ENCODE data around the gene STEAP1B.
"Not testable (repeated sequence)": the region's sequence is repeated elsewhere in the genome, so short reads cannot be mapped to it uniquely, and the experiment has no call there.

Gene STEAP1B

GRCh38 chr7:22435720-22436119 lies 64.3 kb downstream of the STEAP1B start:
- H2AFZ ChIP-seq (ENCODE audit: low read depth, low read length, severe bottlenecking), result no peak overlapping the region
- no peak overlapping the region for H3K27ac ChIP-seq (ENCODE audit: low read depth, low read length)
- no peak overlapping the region for H3K4me2 ChIP-seq (ENCODE audit: low read depth, low read length, poor library complexity, severe bottlenecking)

GRCh38 chr7:22435105-22435504 lies 64.9 kb downstream of the STEAP1B start:
- Histone ChIP-seq H2AFZ (ENCODE audit: low read depth, low read length, severe bottlenecking) (no peak overlapping the region), H3K4me2 (ENCODE audit: low read depth, low read length, poor library complexity, severe bottlenecking) (no peak overlapping the region), H3K4me3 (ENCODE audit: insufficient read depth, low read length, poor library complexity, severe bottlenecking) (no peak overlapping the region), H3K27ac (ENCODE audit: low read depth, low read length) (no peak overlapping the region), H3K79me2 (ENCODE audit: insufficient read depth, low read length) (no peaks in the 10 kb centered on the region), H3F3A (ENCODE audit: insufficient read depth) (no peaks in the 10 kb centered on the region), H4K20me1 (ENCODE audit: low read depth, low read length) (no peaks in the 10 kb centered on the region), H3K9me3 (ENCODE audit: insufficient read depth, low read length) (no peaks in the 10 kb centered on the region), H3K27me3 (ENCODE audit: low read length) (no peaks in the 10 kb centered on the region), H3K9me2 (replicated peaks; ENCODE audit: insufficient read depth, low read length) (no peaks in the 10 kb centered on the region), H3K9ac (ENCODE audit: low read length) (no peak overlapping the region), H3K36me3 (ENCODE audit: low read length) (no peaks in the 10 kb centered on the region)
- no peak for TF ChIP-seq CTCF (IDR thresholded peaks at IDR 0.05; ENCODE audit: insufficient read depth, low read length, poor library complexity, severe bottlenecking)

More at GRCh38 chr7:22435720-22436119, 64.3 kb downstream of the STEAP1B start:
- TF ChIP-seq EZH2phosphoT487 (conservative IDR thresholded peaks at IDR 0.05; ENCODE audit: low read length) (no peak), CTCF (IDR thresholded peaks at IDR 0.05; ENCODE audit: insufficient read depth, low read length, poor library complexity, severe bottlenecking) (no peak)
- Histone ChIP-seq H3K79me2 (ENCODE audit: insufficient read depth, low read length) (no peaks in the 10 kb centered on the region), H3K9me2 (replicated peaks; ENCODE audit: insufficient read depth, low read length) (no peaks in the 10 kb centered on the region), H4K20me1 (ENCODE audit: low read depth, low read length) (no peaks in the 10 kb centered on the region), H3K9ac (ENCODE audit: low read length) (no peak overlapping the region), H3K27me3 (ENCODE audit: low read length) (no peaks in the 10 kb centered on the region), H3F3A (ENCODE audit: insufficient read depth) (no peaks in the 10 kb centered on the region), H3K4me3 (ENCODE audit: insufficient read depth, low read length, poor library complexity, severe bottlenecking) (no peak overlapping the region), H3K36me3 (ENCODE audit: low read length) (no peaks in the 10 kb centered on the region), H3K9me3 (ENCODE audit: insufficient read depth, low read length) (no peaks in the 10 kb centered on the region)

- Histone ChIP-seq H3K4me2 (ENCODE audit: low read depth, low read length, poor library complexity, severe bottlenecking) (no peak overlapping the region), H3K79me2 (ENCODE audit: insufficient read depth, low read length) (no peaks in the 10 kb centered on the region), H3K27ac (ENCODE audit: low read depth, low read length) (no peak overlapping the region), H3K9me3 (ENCODE audit: insufficient read depth, low read length) (no peaks in the 10 kb centered on the region), H2AFZ (ENCODE audit: low read depth, low read length, severe bottlenecking) (no peak overlapping the region), H3K4me3 (ENCODE audit: insufficient read depth, low read length, poor library complexity, severe bottlenecking) (no peak overlapping the region), H3K9me2 (replicated peaks; ENCODE audit: insufficient read depth, low read length) (no peaks in the 10 kb centered on the region), H3K36me3 (ENCODE audit: low read length) (no peaks in the 10 kb centered on the region), H4K20me1 (ENCODE audit: low read depth, low read length) (no peaks in the 10 kb centered on the region), H3K27me3 (ENCODE audit: low read length) (no peaks in the 10 kb centered on the region), H3F3A (ENCODE audit: insufficient read depth) (no peaks in the 10 kb centered on the region), H3K9ac (ENCODE audit: low read length) (no peak overlapping the region)
- TF ChIP-seq EZH2phosphoT487 (conservative IDR thresholded peaks at IDR 0.05; ENCODE audit: low read length) (no peak), CTCF (IDR thresholded peaks at IDR 0.05; ENCODE audit: insufficient read depth, low read length, poor library complexity, severe bottlenecking) (no peak)
Observed at GRCh38 chr7:22433710-22434460, 66.1 kb downstream of the STEAP1B start.

GRCh38 chr7:22433165-22433700 lies 66.8 kb downstream of the STEAP1B start:
- not testable (repeated sequence) for H2AFZ ChIP-seq (ENCODE audit: low read depth, low read length, severe bottlenecking); H3K9me2 ChIP-seq (replicated peaks; ENCODE audit: insufficient read depth, low read length); H3K4me3 ChIP-seq (ENCODE audit: insufficient read depth, low read length, poor library complexity, severe bottlenecking); H4K20me1 ChIP-seq (ENCODE audit: low read depth, low read length); H3K9ac ChIP-seq (ENCODE audit: low read length); H3K9me3 ChIP-seq (ENCODE audit: insufficient read depth, low read length); H3K79me2 ChIP-seq (ENCODE audit: insufficient read depth, low read length); H3K27ac ChIP-seq (ENCODE audit: low read depth, low read length); H3K4me2 ChIP-seq (ENCODE audit: low read depth, low read length, poor library complexity, severe bottlenecking); H3K27me3 ChIP-seq (ENCODE audit: low read length); H3K36me3 ChIP-seq (ENCODE audit: low read length); H3F3A ChIP-seq (ENCODE audit: insufficient read depth)

Data from SU-DHL-6 (cell line).